Natural killer cell treated with Interleukin-12 subunit alpha and Interleukin-12 subunit beta and Interleukin-15 and Interleukin-18, amount 100 ng/mL, for 72 hours (primary cell): ENCODE results near the gene AUP1. TPM values are rescaled to one million over a fixed set of nuclear protein-coding genes. Genes with fewer than 3 reads are reported as not detected.

ENCODE experiments used
- ATAC-seq, 2 donors: fragments of 150-1000 bp; cut with Tn5 transposase in 1 of 2; sonication (Bioruptor Pico), chemical (Tn5 transposase) in 1 of 2; 2 replicates each; pipeline ENCODE4 v1.10.0; 2021
- DNase-seq: peaks from one replicate; pipeline ENCODE4 v3.0.0; 2022; ENCODE audit warnings: low spot score
- H3K27ac Mint-ChIP-seq, 2 donors: 1 replicate in 1 of 2; 2 replicates in 1 of 2; pipeline ENCODE4 v1.8.0; 2022; ENCODE audit warnings: mixed read lengths in 2 of 2, mild to moderate bottlenecking in 1 of 2, moderate library complexity in 1 of 2
- H3K27me3 Mint-ChIP-seq, 2 donors: 1 replicate in 1 of 2; 2 replicates in 1 of 2; pipeline ENCODE4 v1.8.0; 2022; ENCODE audit warnings: mixed read lengths in 2 of 2
- H3K36me3 Mint-ChIP-seq: one replicate; pipeline ENCODE4 v1.8.0; 2022; ENCODE audit warnings: mixed read lengths
- H3K4me1 Mint-ChIP-seq, 2 donors: 1 replicate in 1 of 2; 2 replicates in 1 of 2; pipeline ENCODE4 v1.8.0; 2022; ENCODE audit warnings: low read depth in 2 of 2, mixed read lengths in 2 of 2, mild to moderate bottlenecking in 1 of 2
- H3K4me3 Mint-ChIP-seq: one replicate; pipeline ENCODE4 v1.8.0; 2022; ENCODE audit warnings: mixed read lengths
- H3K9me3 Mint-ChIP-seq: 2 replicates; pipeline ENCODE4 v1.8.0; 2022; ENCODE audit warnings: mixed read lengths
- total RNA-seq, 2 donors: library from RNA; stranded (reverse); gene quantifications; one replicate each; pipeline ENCODE4 v1.2.3, GENCODE V29; 2022

The AUP1 gene
- total RNA-seq, 2 donors from 2014 or later = 190 to 233 TPM

GRCh38 chr2:74482801-74483674 lies 46.5 kb downstream of the AUP1 start, which contains the start of the genes CCDC142 and TTC31:
TSS of gene CCDC142 (minus strand) at chr2:74482998. CDS start at chr2:74482837, 161 bp downstream.
TSS of gene TTC31 (plus strand) at chr2:74483081. CDS start at chr2:74483096, 15 bp downstream.
- Mint-ChIP-seq H3K36me3 (peaks cover 10% of the 10 kb centered on the region), H3K27ac (peak within 1 kb of the TSS; percentile 90 to 93), H3K9me3 (no peaks in the 10 kb centered on the region), H3K4me1 (peaks cover 21 to 27% of the 10 kb centered on the region in 2 donors), H3K27me3 (no peaks in the 10 kb centered on the region), H3K4me3 (peak within 1 kb of the TSS; percentile 98)
- peak; percentile 96 to 97 for ATAC-seq
- peak; percentile 95 for DNase-seq

GRCh38 chr2:74481961-74482800 lies 47.3 kb downstream of the AUP1 start:
- H3K4me1 Mint-ChIP-seq = peaks cover 25 to 32% of the 10 kb centered on the region in 2 donors
- H3K9me3 Mint-ChIP-seq = no peaks in the 10 kb centered on the region
- ATAC-seq (peak; percentile 75 to 76), DNase-seq (peak; percentile 77)
- H3K4me3 Mint-ChIP-seq = peak overlapping the region; percentile 98
- peaks cover 10% of the 10 kb centered on the region for H3K36me3 Mint-ChIP-seq
- H3K27me3 Mint-ChIP-seq = no peaks in the 10 kb centered on the region
- H3K27ac Mint-ChIP-seq = peak overlapping the region; percentile 90 to 93

DNA sequence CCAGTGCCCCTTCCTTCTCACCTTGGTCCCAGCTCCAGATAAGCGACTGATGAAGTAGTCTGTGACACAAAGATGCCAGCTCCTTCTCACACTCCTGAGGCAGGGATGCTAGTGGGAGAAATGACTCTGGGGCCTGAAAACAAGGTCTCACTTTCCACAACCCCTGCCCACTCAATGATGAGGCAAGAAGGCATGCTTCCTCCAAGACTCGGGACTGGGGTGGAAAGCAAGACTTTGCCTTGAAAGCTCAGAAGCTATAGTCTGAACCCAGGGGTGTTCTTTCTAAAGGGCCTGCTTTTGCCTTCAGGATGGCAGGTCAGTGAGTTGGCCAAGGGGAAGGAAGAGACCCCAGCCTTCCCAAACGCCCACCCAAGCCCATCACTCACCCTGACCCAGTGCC lies 48.1 kb downstream of the AUP1 start:
- peak overlapping the region; percentile 98 for H3K4me3 Mint-ChIP-seq
- no peaks in the 10 kb centered on the region for H3K27me3 Mint-ChIP-seq
- peaks cover 25 to 37% of the 10 kb centered on the region in 2 donors for H3K4me1 Mint-ChIP-seq
- peak overlapping the region; percentile 58 to 90 for H3K27ac Mint-ChIP-seq
- peaks cover 4% of the 10 kb centered on the region for H3K36me3 Mint-ChIP-seq
- no peaks in the 10 kb centered on the region for H3K9me3 Mint-ChIP-seq
- no peak for ATAC-seq
- peak; percentile 44 for DNase-seq

Other genes starting within 250 kb of the AUP1 start
- gene SLC4A5, start 186.3 kb downstream of the AUP1 start, total RNA-seq = 1 to 10 TPM; 1.2 to 3.2 TPM
- 100 to 1,000 TPM in 1 of 2 donors, 10 to 100 TPM in 1; 97.8 to 106 TPM for gene DCTN1, start 149.4 kb downstream of the AUP1 start, total RNA-seq
- gene C2orf81, start 108.1 kb downstream of the AUP1 start, total RNA-seq = 1 to 10 TPM; 1.7 to 2.2 TPM
- 10 to 100 TPM; 41.8 to 44.9 TPM for gene WDR54, start 108.0 kb downstream of the AUP1 start, total RNA-seq
- gene RTKN, start 87.8 kb downstream of the AUP1 start, total RNA-seq = 10 to 100 TPM in 1 of 2 donors, 1 to 10 TPM in 1; 4.6 to 11.6 TPM
- gene INO80B, start 74.6 kb downstream of the AUP1 start, total RNA-seq = 10 to 100 TPM; 42.3 to 45.6 TPM
- 10 to 100 TPM; 28.6 to 48.0 TPM for gene WBP1, start 71.3 kb downstream of the AUP1 start, total RNA-seq
- 100 to 1,000 TPM in 1 of 2 donors, 10 to 100 TPM in 1; 97.9 to 111 TPM for gene MOGS, start 64.3 kb downstream of the AUP1 start, total RNA-seq
- gene MRPL53, start 57.0 kb downstream of the AUP1 start, total RNA-seq = 100 to 1,000 TPM in 1 of 2 donors, 10 to 100 TPM in 1; 94.5 to 111 TPM
- 10 to 100 TPM; 31.8 to 46.5 TPM for gene CCDC142, start 46.7 kb downstream of the AUP1 start, total RNA-seq
- gene TTC31, start 46.6 kb downstream of the AUP1 start, total RNA-seq = 10 to 100 TPM; 42.8 to 49.0 TPM
- 1 to 10 TPM; 1.3 to 1.5 TPM for gene LBX2, start 30.1 kb downstream of the AUP1 start, total RNA-seq
- 10 to 100 TPM; 31.3 to 41.3 TPM for gene PCGF1, start 22.0 kb downstream of the AUP1 start, total RNA-seq
- gene TLX2, start 15.3 kb downstream of the AUP1 start, total RNA-seq = under 1 TPM; 0.12 to 0.95 TPM
- gene DQX1, start 3.5 kb downstream of the AUP1 start, total RNA-seq = 1 to 10 TPM in 1 of 2 donors, under 1 TPM in 1; 0.55 to 1.0 TPM
- 100 to 1,000 TPM in 1 of 2 donors, 10 to 100 TPM in 1; 93.1 to 100 TPM for gene HTRA2, start 227 bp upstream of the AUP1 start, total RNA-seq
- gene LOXL3, start 24.2 kb upstream of the AUP1 start, total RNA-seq = 1 to 10 TPM; 1.2 to 2.7 TPM
- 10 to 100 TPM; 27.4 to 34.4 TPM for gene DOK1, start 25.0 kb upstream of the AUP1 start, total RNA-seq
- gene M1AP, start 118.6 kb upstream of the AUP1 start, total RNA-seq = not detected
- gene SEMA4F, start 124.5 kb upstream of the AUP1 start, total RNA-seq = 1 to 10 TPM; 2.0 to 5.3 TPM